WERI-Rb-1 (cell line): ENCODE measurements around the gene TRIM47.

Experiments
- DNase-seq: peaks from one replicate; pipeline ENCODE4 v3.0.0-alpha.2; 2020
- H3K27ac ChIP-seq: fragments of 250-450 bp; sonication (Bioruptor Pico); 2 replicates; pipeline ENCODE4 v1.5.1; 2020; ENCODE audit warnings: mild to moderate bottlenecking, moderate library complexity
- H3K27me3 ChIP-seq: fragments of 250-450 bp; sonication (Bioruptor Pico); 2 replicates; pipeline ENCODE4 v1.5.1; 2021; ENCODE audit warnings: mild to moderate bottlenecking, low read depth, moderate library complexity; ENCODE audit not compliant: insufficient read depth, severe bottlenecking
- H3K36me3 ChIP-seq: fragments of 250-450 bp; sonication (Bioruptor Pico); 2 replicates; pipeline ENCODE4 v1.5.1; 2020; ENCODE audit warnings: mild to moderate bottlenecking, moderate library complexity
- H3K4me3 ChIP-seq: 2 replicates; pipeline ENCODE4 v1.5.1; 2011; ENCODE audit warnings: low read depth, mild to moderate bottlenecking, control low read depth, low read length
- H3K9me3 ChIP-seq: fragments of 250-450 bp; sonication (Bioruptor Pico); 2 replicates; pipeline ENCODE4 v1.5.1; 2021; ENCODE audit warnings: mild to moderate bottlenecking, moderate library complexity; ENCODE audit not compliant: severe bottlenecking
- CTCF ChIP-seq: IDR thresholded peaks from 2 replicates; pipeline ENCODE4 v1.5.1; 2011; ENCODE audit warnings: low read depth, mild to moderate bottlenecking, control low read depth, inconsistent platforms, low read length

Gene TRIM47

GRCh38 chr17:75917917-75918445 is 39.6 kb upstream of the TRIM47 start:
- Histone ChIP-seq H3K4me3 (no peak overlapping the region), H3K36me3 (peaks cover 36% of the 10 kb centered on the region), H3K27me3 (no peaks in the 10 kb centered on the region), H3K27ac (no peak overlapping the region), H3K9me3 (no peaks in the 10 kb centered on the region)
- TF ChIP-seq CTCF: no peak
- DNase-seq: no peak

GRCh38 chr17:75917141-75917916 is 38.9 kb upstream of the TRIM47 start:
- Histone ChIP-seq H3K27ac (no peak overlapping the region), H3K4me3 (no peak overlapping the region), H3K36me3 (peaks cover 33% of the 10 kb centered on the region), H3K9me3 (no peaks in the 10 kb centered on the region), H3K27me3 (no peaks in the 10 kb centered on the region)
- no peak for TF ChIP-seq CTCF
- no peak for DNase-seq

GRCh38 chr17:75915268-75915667 is 36.9 kb upstream of the TRIM47 start:
- H3K27me3 ChIP-seq: no peaks in the 10 kb centered on the region
- no peak for TF ChIP-seq CTCF
- no peaks in the 10 kb centered on the region for H3K9me3 ChIP-seq
- DNase-seq: no peak
- peaks cover 33% of the 10 kb centered on the region for H3K36me3 ChIP-seq
- no peak overlapping the region for H3K4me3 ChIP-seq
- H3K27ac ChIP-seq: peak overlapping the region; percentile 81

- Histone ChIP-seq H3K36me3 (peaks cover 33% of the 10 kb centered on the region), H3K4me3 (peak overlapping the region; percentile 14), H3K27me3 (no peaks in the 10 kb centered on the region), H3K27ac (peak overlapping the region; percentile 81), H3K9me3 (no peaks in the 10 kb centered on the region)
- DNase-seq: peak; percentile 85
- TF ChIP-seq CTCF: peak; percentile 54
These were observed 36.4 kb upstream of the TRIM47 start for GRCh38 chr17:75914643-75915267.

- TF ChIP-seq CTCF: no peak
- H3K36me3 ChIP-seq: peaks cover 33% of the 10 kb centered on the region
- H3K27me3 ChIP-seq: no peaks in the 10 kb centered on the region
- peak overlapping the region; percentile 81 for H3K27ac ChIP-seq
- no peak for DNase-seq
- H3K9me3 ChIP-seq: no peaks in the 10 kb centered on the region
- no peak overlapping the region for H3K4me3 ChIP-seq
These were observed 35.3 kb upstream of the TRIM47 start for GRCh38 chr17:75913537-75914210.
